Measurements from ENCODE around the gene MCM3AP.

MCM3AP gene

GRCh38 chr21:46294647-46295176, 9.3 kb upstream of the MCM3AP start:
- ATAC-seq: peak; percentile 73

GRCh38 chr21:46291561-46291960, 6.2 kb upstream of the MCM3AP start:
- TF ChIP-seq TCF4 (CRISPR knock-in tag; IDR thresholded peaks at IDR 0.05; ENCODE audit: borderline replicate concordance) (no peak), ZFP30 (CRISPR knock-in tag; IDR thresholded peaks at IDR 0.05) (no peak), TOX (CRISPR knock-in tag; IDR thresholded peaks at IDR 0.05; ENCODE audit: borderline replicate concordance) (no peak), OSR1 (CRISPR knock-in tag; IDR thresholded peaks at IDR 0.05) (no peak), PATZ1 (CRISPR knock-in tag; IDR thresholded peaks at IDR 0.05; ENCODE audit: borderline replicate concordance) (no peak), POU6F1 (CRISPR knock-in tag; IDR thresholded peaks at IDR 0.05; ENCODE audit: borderline replicate concordance, low read depth) (no peak), CSRNP3 (CRISPR knock-in tag; IDR thresholded peaks at IDR 0.05) (no peak), PPARA (CRISPR knock-in tag; IDR thresholded peaks at IDR 0.05; ENCODE audit: borderline replicate concordance) (no peak), BACH2 (CRISPR knock-in tag; IDR thresholded peaks at IDR 0.05; ENCODE audit: borderline replicate concordance) (no peak), ZFP3 (CRISPR knock-in tag; IDR thresholded peaks at IDR 0.05) (no peak), RARB (CRISPR knock-in tag; IDR thresholded peaks at IDR 0.05) (no peak), TSHZ2 (CRISPR knock-in tag; IDR thresholded peaks at IDR 0.05) (no peak)
- ATAC-seq: no peak

More at GRCh38 chr21:46294647-46295176, 9.3 kb upstream of the MCM3AP start:
- no peak for TF ChIP-seq ZNF565 (CRISPR knock-in tag; conservative IDR thresholded peaks at IDR 0.05; ENCODE audit: low read depth)

GRCh38 chr21:46289655-46290179, 4.3 kb upstream of the MCM3AP start:
- TF ChIP-seq GLIS3 (CRISPR knock-in tag; IDR thresholded peaks at IDR 0.05) (no peak), CSRNP3 (CRISPR knock-in tag; IDR thresholded peaks at IDR 0.05) (no peak), ZNF70 (CRISPR knock-in tag; IDR thresholded peaks at IDR 0.05) (no peak), OSR1 (CRISPR knock-in tag; IDR thresholded peaks at IDR 0.05) (no peak), ZNF8 (CRISPR knock-in tag; IDR thresholded peaks at IDR 0.05) (no peak)
- no peak for ATAC-seq

GRCh38 chr21:46287541-46287940, 2.1 kb upstream of the MCM3AP start:
- ATAC-seq: no peak
- no peak for TF ChIP-seq SNAI2 (CRISPR knock-in tag; IDR thresholded peaks at IDR 0.05)
- no peak for TF ChIP-seq RARB (CRISPR knock-in tag; IDR thresholded peaks at IDR 0.05)
- no peak for TF ChIP-seq CSRNP3 (CRISPR knock-in tag; IDR thresholded peaks at IDR 0.05)
- TF ChIP-seq TCF4 (CRISPR knock-in tag; IDR thresholded peaks at IDR 0.05; ENCODE audit: borderline replicate concordance): no peak
- TF ChIP-seq CSDC2 (CRISPR knock-in tag; IDR thresholded peaks at IDR 0.05): no peak
- TF ChIP-seq ZNF8 (CRISPR knock-in tag; IDR thresholded peaks at IDR 0.05): no peak
- TF ChIP-seq ZC3H10 (CRISPR knock-in tag; IDR thresholded peaks at IDR 0.05): no peak
- no peak for TF ChIP-seq TOX (CRISPR knock-in tag; IDR thresholded peaks at IDR 0.05; ENCODE audit: borderline replicate concordance)
- no peak for TF ChIP-seq ARNTL (CRISPR knock-in tag; IDR thresholded peaks at IDR 0.05; ENCODE audit: borderline replicate concordance, low read depth)
- TF ChIP-seq GLIS3 (CRISPR knock-in tag; IDR thresholded peaks at IDR 0.05): no peak
- TF ChIP-seq POU6F1 (CRISPR knock-in tag; IDR thresholded peaks at IDR 0.05; ENCODE audit: borderline replicate concordance, low read depth): no peak
- TF ChIP-seq ZNF565 (CRISPR knock-in tag; conservative IDR thresholded peaks at IDR 0.05; ENCODE audit: low read depth): no peak
- TF ChIP-seq CREB5 (CRISPR knock-in tag; IDR thresholded peaks at IDR 0.05; ENCODE audit: low read depth): no peak
